Natural killer cell (primary cell): ENCODE data around the gene ZNF646. TPM values are rescaled to one million over a fixed set of nuclear protein-coding genes. Genes with fewer than 3 reads are reported as not detected.

Source experiments
- ATAC-seq, 3 donors: fragments of 150-1000 bp in 2 of 3; fragments of 200-7000 bp in 1 of 3; cut with Tn5 transposase; 1 replicate in 1 of 3; 2 replicates in 2 of 3; pipeline ENCODE4 v1.10.0; 2021; ENCODE audit warnings: mild to moderate bottlenecking in 2 of 3, moderate library complexity in 2 of 3
- DNase-seq, 2 donors: peaks; one replicate each; pipeline versions ENCODE4 v3.0.0 to v3.0.0-alpha.2; 2013 to 2021; ENCODE audit warnings: mixed read lengths in 1 of 2
- H3K27ac ChIP-seq: one replicate; pipeline ENCODE4 v1.5.1; 2013; ENCODE audit warnings: mild to moderate bottlenecking, low read length
- H3K27me3 ChIP-seq: one replicate; pipeline ENCODE4 v1.6.1; 2013; ENCODE audit warnings: low read length; ENCODE audit not compliant: control insufficient read depth, insufficient read depth
- H3K36me3 ChIP-seq: one replicate; pipeline ENCODE4 v1.6.1; 2013; ENCODE audit warnings: low read length; ENCODE audit not compliant: control insufficient read depth, insufficient read depth
- H3K4me1 ChIP-seq: one replicate; pipeline ENCODE4 v1.6.1; 2013; ENCODE audit warnings: low read length; ENCODE audit not compliant: control insufficient read depth, insufficient read depth
- H3K4me3 ChIP-seq: one replicate; pipeline ENCODE4 v1.5.1; 2013; ENCODE audit warnings: low read length
- H3K9me3 ChIP-seq: one replicate; pipeline ENCODE4 v1.6.1; 2013; ENCODE audit warnings: low read length; ENCODE audit not compliant: control insufficient read depth, insufficient read depth
- H3K27ac Mint-ChIP-seq, 2 donors: one replicate each; pipeline ENCODE4 v1.8.0; 2022; ENCODE audit warnings: mild to moderate bottlenecking in 2 of 2, mixed read lengths in 2 of 2, moderate library complexity in 1 of 2
- H3K27me3 Mint-ChIP-seq, 2 donors: one replicate each; pipeline ENCODE4 v1.8.0; 2022; ENCODE audit warnings: low read depth in 2 of 2, mixed read lengths in 2 of 2
- H3K36me3 Mint-ChIP-seq: one replicate; pipeline ENCODE4 v1.8.0; 2022; ENCODE audit warnings: mixed read lengths
- H3K4me1 Mint-ChIP-seq, 2 donors: one replicate each; pipeline ENCODE4 v1.8.0; 2022; ENCODE audit warnings: mixed read lengths in 2 of 2
- H3K4me3 Mint-ChIP-seq: one replicate; pipeline ENCODE4 v1.8.0; 2022; ENCODE audit warnings: mild to moderate bottlenecking, moderate library complexity, mixed read lengths
- H3K9me3 Mint-ChIP-seq, 2 donors: one replicate each; pipeline ENCODE4 v1.8.0; 2022; ENCODE audit warnings: mixed read lengths in 2 of 2
- CTCF ChIP-seq: fragments of 200-600 bp; IDR thresholded peaks from one replicate; pipeline ENCODE4 v1.8.0; 2022; ENCODE audit warnings: antibody characterized with exemption
- WGBS: methylation state at CpG from one replicate; pipeline ENCODE4 v1.1.7; 2013; ENCODE audit warnings: missing lambda C conversion rate; ENCODE audit not compliant: insufficient coverage; 5-methylcytosine and 5-hydroxymethylcytosine counted together
- intact Hi-C: fragments of 100-400 bp; cut with micrococcal nuclease; formaldehyde crosslinking; loops from one replicate; pipeline ENCODE4 v1.14.2; 2022
- total RNA-seq, 4 donors: library from RNA; stranded (reverse); fragments of 120-200 nt in 1 of 4; gene quantifications; one replicate each; pipeline versions ENCODE4 v1.2.3 to v1.2.4, GENCODE V29; 2013 to 2022

Gene ZNF646
- total RNA-seq, 3 donors from 2014 or later (not counting 1 experiment from before 2014, with no cell fraction given) = 22.0 to 31.1 (median 30.1) TPM

GRCh38 chr16:31127182-31127581 lies 53.0 kb downstream of the ZNF646 start:
- no peak overlapping the region for H3K4me3 ChIP-seq
- no peaks in the 10 kb centered on the region for H3K27me3 ChIP-seq
- no peaks in the 10 kb centered on the region for H3K9me3 Mint-ChIP-seq
- no peak for TF ChIP-seq CTCF
- H3K36me3 Mint-ChIP-seq = no peaks in the 10 kb centered on the region
- intact Hi-C loops = no loop called here
- no peak overlapping the region for H3K4me3 Mint-ChIP-seq
- DNase-seq (no peak), ATAC-seq (no peak)
- peaks cover 56% of the 10 kb centered on the region for H3K36me3 ChIP-seq
- no peaks in the 10 kb centered on the region for H3K27me3 Mint-ChIP-seq
- peaks cover 38% of the 10 kb centered on the region for H3K4me1 ChIP-seq
- H3K27ac ChIP-seq = no peak overlapping the region
- peak overlapping the region in 1 of 2 donors; percentile 49 for H3K27ac Mint-ChIP-seq
- H3K9me3 ChIP-seq = no peaks in the 10 kb centered on the region
- H3K4me1 Mint-ChIP-seq = peaks cover 0 to 8% of the 10 kb centered on the region in 2 donors
- WGBS = 97% methylated on average over 13 of the region's 13 CpGs

- Histone ChIP-seq H3K4me1 (peaks cover 41% of the 10 kb centered on the region), H3K27me3 (no peaks in the 10 kb centered on the region), H3K36me3 (peaks cover 51% of the 10 kb centered on the region), H3K4me3 (no peak overlapping the region), H3K9me3 (no peaks in the 10 kb centered on the region), H3K27ac (peak overlapping the region; percentile 74)
- Mint-ChIP-seq H3K4me1 (peaks cover 0 to 8% of the 10 kb centered on the region in 2 donors), H3K9me3 (no peaks in the 10 kb centered on the region), H3K36me3 (no peaks in the 10 kb centered on the region), H3K27ac (peak overlapping the region; percentile 31 to 64), H3K4me3 (no peak overlapping the region), H3K27me3 (no peaks in the 10 kb centered on the region)
- TF ChIP-seq CTCF = no peak
- no peak for DNase-seq
- WGBS = 48% methylated on average over 14 of the region's 14 CpGs
- intact Hi-C loops = no loop called here
- ATAC-seq = peak; percentile 64 to 94 (median 66)
Observed at GRCh38 chr16:31128711-31129567, 54.7 kb downstream of the ZNF646 start.

GRCh38 chr16:31129568-31130335 lies 55.5 kb downstream of the ZNF646 start:
- intact Hi-C loops = no loop called here
- Histone ChIP-seq H3K4me3 (no peak overlapping the region), H3K27me3 (no peaks in the 10 kb centered on the region), H3K4me1 (peaks cover 46% of the 10 kb centered on the region), H3K36me3 (peaks cover 48% of the 10 kb centered on the region), H3K27ac (peak overlapping the region; percentile 74), H3K9me3 (no peaks in the 10 kb centered on the region)
- Mint-ChIP-seq H3K27ac (no peak overlapping the region), H3K9me3 (no peaks in the 10 kb centered on the region), H3K4me3 (no peak overlapping the region), H3K36me3 (no peaks in the 10 kb centered on the region), H3K4me1 (peaks cover 0 to 8% of the 10 kb centered on the region in 2 donors), H3K27me3 (no peaks in the 10 kb centered on the region)
- DNase-seq (no peak), ATAC-seq (no peak)
- TF ChIP-seq CTCF = no peak
- WGBS = 66% methylated on average over 29 of the region's 29 CpGs
